Colon (tissue), 2 donors: ENCODE measurements around the gene PRKCZ.

Experiments used
- FAIRE-seq: peaks from 2 replicates; lab custom pipeline; 2012; peaks lifted over from hg19 to GRCh38; lab: Jason Lieb, UNC
- donor health status: control.
- donor health status: control.

PRKCZ gene

GRCh38 chr1:2212274-2212531, 162.0 kb downstream of the PRKCZ start:
- no peak for FAIRE-seq

GRCh38 chr1:2212532-2213491, 162.6 kb downstream of the PRKCZ start:
- FAIRE-seq = no peak

GRCh38 chr1:2213576-2214505, 163.6 kb downstream of the PRKCZ start:
- FAIRE-seq = no peak

GRCh38 chr1:2214541-2215241, 164.5 kb downstream of the PRKCZ start:
- no peak for FAIRE-seq

DNA sequence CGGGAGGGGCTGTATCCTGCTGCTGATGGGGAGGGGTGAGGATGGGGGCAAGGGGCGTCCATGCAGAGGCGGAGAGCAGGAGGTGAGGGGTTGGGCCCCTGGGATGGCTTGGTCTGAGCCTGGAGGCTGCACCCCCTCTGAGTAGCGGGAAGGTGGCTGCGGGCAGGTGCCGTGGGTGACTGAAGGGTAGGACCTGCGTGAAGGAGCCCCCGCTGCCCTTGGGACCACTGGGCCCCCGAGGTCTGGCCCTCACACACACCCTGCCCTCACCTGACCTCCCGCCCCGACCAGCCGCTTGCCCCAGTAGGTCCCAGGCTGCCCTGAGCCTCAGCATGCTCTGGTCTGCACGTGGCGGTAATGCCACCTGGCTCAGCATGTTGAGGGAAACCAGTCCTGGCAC, 165.1 kb downstream of the PRKCZ start:
- no peak for FAIRE-seq

GRCh38 chr1:2215909-2216766, 165.9 kb downstream of the PRKCZ start:
- no peak for FAIRE-seq

DNA sequence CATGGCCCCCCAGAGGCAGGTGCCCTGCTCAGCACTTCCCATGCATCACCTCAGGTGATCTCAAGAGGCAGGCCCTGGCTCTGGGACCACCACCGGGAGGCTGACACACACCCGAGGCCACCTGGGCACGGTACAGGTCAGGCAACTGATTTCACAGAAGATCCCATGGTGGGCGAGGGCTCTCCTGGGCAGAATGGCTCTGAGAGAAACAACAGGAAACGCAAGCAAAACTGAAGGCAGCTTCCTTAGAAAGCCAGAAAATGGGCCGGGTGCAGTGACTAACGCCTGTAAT, 166.5 kb downstream of the PRKCZ start:
- no peak for FAIRE-seq

DNA sequence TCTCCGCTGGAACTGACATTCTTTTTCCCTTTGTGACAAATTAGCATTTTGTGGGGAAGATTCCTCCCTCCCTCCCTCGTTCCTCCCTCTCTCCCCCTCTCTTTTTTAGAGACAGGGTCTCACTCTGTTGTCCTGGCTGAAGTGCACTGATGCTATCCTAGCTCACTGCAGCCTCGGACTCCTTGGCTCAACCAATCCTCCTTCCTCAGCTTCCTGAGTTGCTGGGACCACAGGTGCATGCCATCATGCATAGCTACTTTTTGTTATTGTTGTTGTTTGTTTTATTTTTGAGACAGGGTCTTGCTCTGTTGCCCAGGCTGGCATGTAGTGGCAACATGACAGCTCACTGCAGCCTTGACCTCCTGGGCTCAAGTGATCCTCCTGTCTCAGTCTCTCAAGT, 171.1 kb downstream of the PRKCZ start:
- FAIRE-seq = no peak

- no peak for FAIRE-seq
Measured at GRCh38 chr1:2224170-2224584, 174.0 kb downstream of the PRKCZ start.

DNA sequence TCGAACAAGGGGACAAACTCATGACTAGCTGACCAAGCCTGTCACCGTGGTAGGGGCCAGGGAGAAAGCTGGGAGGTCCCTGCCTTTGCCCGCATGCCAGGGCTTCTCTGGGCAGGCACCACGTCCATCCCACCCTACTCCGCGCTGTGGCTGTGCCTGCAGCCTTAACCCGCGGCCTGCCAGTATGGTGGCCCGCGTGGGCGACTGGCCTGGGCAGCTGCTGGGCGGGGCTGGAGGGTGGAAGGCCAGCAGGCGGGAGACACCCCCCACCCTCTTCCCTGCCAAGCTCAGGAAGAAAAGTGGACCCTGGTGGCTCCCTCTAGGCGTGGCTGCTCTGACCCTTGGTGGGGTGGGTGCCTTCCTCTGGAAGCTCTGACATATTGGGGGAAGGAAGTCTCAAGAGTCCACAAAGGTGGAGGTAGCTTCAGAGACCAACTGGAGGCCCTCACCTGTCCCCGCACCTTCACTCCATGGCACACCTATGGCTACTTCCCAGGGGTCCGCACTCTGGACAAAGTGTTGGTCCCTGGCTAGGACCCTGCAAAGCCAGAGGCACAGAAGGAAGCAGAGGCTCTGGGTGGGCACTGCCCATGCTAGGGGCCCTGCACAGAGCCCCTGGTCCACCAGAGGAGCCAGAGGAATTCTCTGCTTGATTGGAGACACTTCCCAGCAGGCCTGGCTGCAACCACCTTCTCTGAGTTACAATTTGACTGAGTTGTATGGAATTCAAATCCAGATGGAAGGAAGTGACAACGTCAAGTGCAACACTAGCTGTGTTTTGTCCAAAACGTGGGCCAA, 174.6 kb downstream of the PRKCZ start:
- no peak for FAIRE-seq

GRCh38 chr1:2226525-2227345, 176.5 kb downstream of the PRKCZ start:
- no peak for FAIRE-seq

DNA sequence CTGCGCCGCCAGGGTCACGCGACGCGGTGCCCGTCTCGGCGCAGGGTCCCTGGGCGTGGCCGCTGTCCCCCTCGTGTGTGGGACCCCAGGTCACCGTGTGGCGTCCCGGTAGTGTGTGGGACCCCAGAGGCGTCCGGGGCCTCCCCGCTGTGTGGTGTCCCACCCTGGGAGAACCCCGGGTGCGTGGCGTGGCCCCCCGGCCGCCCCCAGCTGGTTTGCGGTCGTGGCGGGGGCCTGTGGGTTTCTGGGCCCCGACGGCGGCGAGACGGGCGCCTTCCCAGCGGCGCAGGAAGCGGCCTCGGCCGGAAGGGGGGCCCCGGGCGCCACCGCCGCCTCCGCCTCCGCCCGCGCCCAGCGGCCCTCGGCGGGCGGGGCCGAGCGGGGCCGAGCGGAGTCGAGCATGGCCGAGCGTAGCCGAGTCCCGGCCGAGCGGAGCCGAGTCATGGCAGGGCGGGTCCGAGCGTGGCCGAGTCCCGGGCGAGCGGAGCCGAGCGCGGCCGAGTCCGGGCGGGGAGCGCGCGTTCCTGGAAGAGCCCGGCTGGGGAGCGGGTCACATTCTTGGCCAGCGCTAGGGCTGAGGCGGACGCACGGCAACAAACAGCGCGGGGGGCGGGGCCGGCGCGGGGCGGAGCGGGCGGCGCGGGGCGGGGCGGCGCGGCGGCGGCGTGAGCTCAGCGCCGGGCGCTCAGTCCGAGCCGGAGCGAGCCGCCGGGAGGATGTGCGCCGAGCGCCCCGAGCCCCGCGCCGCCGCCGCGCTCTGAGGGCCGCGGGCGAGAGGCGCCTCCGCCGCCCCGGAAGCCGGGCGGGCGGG, 177.3 kb downstream of the PRKCZ start:
- FAIRE-seq = no peak

DNA sequence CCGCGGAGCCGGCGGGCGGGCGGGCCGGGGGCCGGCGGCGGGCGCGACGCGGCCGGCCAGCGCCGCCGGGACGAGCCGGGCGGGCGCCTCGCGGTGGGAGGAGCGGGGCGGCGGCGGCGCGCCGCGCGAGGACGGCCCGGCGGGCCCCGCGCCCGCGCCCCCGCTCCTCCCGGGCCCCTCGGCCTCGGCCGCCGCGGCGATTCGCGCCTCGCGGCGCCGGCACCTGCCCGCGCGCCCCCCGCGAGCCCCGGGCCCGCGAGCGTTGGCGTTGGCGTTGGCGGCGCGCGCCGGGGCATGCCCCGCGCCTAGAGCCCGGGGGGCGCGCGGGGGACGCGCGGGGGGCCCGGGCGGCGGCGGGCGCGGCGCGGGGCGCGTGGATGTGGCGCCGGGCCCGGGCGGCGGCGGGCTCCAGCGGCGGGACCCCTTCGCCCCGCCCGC, 178.0 kb downstream of the PRKCZ start, which contains the start of gene SKI:
Gene SKI, plus strand, starts transcription at position 163 of the 438 bp plus-strand sequence. CDS start 448 bp downstream, outside the sequence.
- no peak for FAIRE-seq

DNA sequence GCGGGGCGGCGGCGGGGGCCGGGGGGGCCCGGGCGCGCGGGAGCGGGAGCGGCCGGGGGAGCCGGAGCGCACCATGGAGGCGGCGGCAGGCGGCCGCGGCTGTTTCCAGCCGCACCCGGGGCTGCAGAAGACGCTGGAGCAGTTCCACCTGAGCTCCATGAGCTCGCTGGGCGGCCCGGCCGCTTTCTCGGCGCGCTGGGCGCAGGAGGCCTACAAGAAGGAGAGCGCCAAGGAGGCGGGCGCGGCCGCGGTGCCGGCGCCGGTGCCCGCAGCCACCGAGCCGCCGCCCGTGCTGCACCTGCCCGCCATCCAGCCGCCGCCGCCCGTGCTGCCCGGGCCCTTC, 178.5 kb downstream of the PRKCZ start:
- FAIRE-seq = no peak

GRCh38 chr1:2229037-2229864, 179.0 kb downstream of the PRKCZ start:
- no peak for FAIRE-seq

GRCh38 chr1:2229911-2230731, 179.9 kb downstream of the PRKCZ start:
- no peak for FAIRE-seq
